EH (cell line): ENCODE data around the gene SRPRB.

Experiments used
- DNase-seq: peaks from one replicate; pipeline ENCODE4 v3.0.0-alpha.2; 2015; ENCODE audit warnings: low read depth

SRPRB gene

GRCh38 chr3:133805702-133806475, at the start of gene SRPRB:
Gene SRPRB, plus strand, starts transcription at chr3:133805815. Its CDS starts 34 bp downstream, at chr3:133805849.
- DNase-seq, result peak; percentile 94

GRCh38 chr3:133756716-133757694, 48.6 kb upstream of the SRPRB start:
- no peak for DNase-seq

- no peak for DNase-seq
Observed at GRCh38 chr3:133757701-133758567, 47.7 kb upstream of the SRPRB start.

- no peak for DNase-seq
Observed at GRCh38 chr3:133758568-133758928, 47.1 kb upstream of the SRPRB start.

- no peak for DNase-seq
Observed at GRCh38 chr3:133758964-133759739, 46.5 kb upstream of the SRPRB start.

- DNase-seq, result no peak
Observed at GRCh38 chr3:133759740-133760305, 45.8 kb upstream of the SRPRB start.

GRCh38 chr3:133760916-133761315, 44.7 kb upstream of the SRPRB start:
- no peak for DNase-seq

GRCh38 chr3:133761605-133762484, 43.8 kb upstream of the SRPRB start:
- no peak for DNase-seq

GRCh38 chr3:133762539-133762938, 43.1 kb upstream of the SRPRB start:
- DNase-seq, result no peak

- DNase-seq, result peak; percentile 33
Observed at GRCh38 chr3:133763797-133764683, 41.6 kb upstream of the SRPRB start.

- no peak for DNase-seq
Observed at GRCh38 chr3:133765256-133765655, 40.4 kb upstream of the SRPRB start.

GRCh38 chr3:133767607-133768006, 38.0 kb upstream of the SRPRB start:
- no peak for DNase-seq

- no peak for DNase-seq
Observed at GRCh38 chr3:133769536-133769935, 36.1 kb upstream of the SRPRB start.

- DNase-seq, result no peak
Observed at GRCh38 chr3:133773732-133774131, 31.9 kb upstream of the SRPRB start.

GRCh38 chr3:133775309-133775708, 30.3 kb upstream of the SRPRB start:
- no peak for DNase-seq

GRCh38 chr3:133775835-133776234, 29.8 kb upstream of the SRPRB start:
- no peak for DNase-seq

GRCh38 chr3:133776794-133777438, 28.7 kb upstream of the SRPRB start:
- no peak for DNase-seq
